ENCODE results near the gene APOBEC2.
"Not testable (repeated sequence)": the region's sequence is repeated elsewhere in the genome, so short reads cannot be mapped to it uniquely, and the experiment has no call there.

APOBEC2 gene

GRCh38 chr6:41053041-41053440 lies at the start of gene APOBEC2:
APOBEC2 (plus strand) TSS chr6:41053202; CDS start chr6:41053348, 146 bp downstream.
- no peak for DNase-seq

DNA sequence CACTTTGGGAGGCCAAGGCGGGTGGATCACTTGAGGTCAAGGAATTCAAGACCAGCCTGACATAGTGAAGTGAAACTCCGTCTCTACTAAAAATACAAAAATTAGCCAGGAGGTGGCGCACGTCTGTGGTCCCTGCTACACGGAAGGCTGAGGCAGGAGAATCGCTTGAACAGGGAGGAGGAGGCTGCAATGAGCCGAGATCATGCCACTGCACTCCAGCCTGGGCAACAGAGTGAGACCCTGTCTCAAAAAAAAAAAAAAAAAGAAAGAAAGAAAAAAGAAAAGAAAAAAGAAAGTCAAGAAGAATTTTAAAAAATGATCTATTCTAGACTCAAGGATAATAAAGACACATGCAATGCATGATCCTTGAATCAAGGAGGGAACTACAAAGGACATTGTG lies 46.8 kb upstream of the APOBEC2 start:
- peak; percentile 62 for DNase-seq

DNA sequence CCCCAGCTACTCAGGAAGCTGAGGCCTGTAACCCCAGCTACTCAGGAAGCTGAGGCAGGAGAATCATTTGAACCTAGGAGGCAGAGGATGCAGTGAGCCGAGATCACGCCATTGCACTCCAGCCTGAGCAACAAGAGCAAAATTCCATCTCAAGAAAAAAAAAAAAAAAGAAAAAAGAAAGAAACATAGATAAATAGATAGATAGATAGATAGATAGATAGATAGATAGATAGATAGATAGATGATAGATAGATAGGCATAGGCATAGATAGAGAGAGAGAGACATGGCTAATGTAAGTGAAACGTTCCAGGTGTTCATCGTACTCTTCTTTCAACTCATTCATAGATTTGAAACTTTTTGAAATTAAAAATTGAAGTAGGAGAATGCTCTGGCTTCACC lies 46.0 kb upstream of the APOBEC2 start:
- DNase-seq = not testable (repeated sequence)

DNA sequence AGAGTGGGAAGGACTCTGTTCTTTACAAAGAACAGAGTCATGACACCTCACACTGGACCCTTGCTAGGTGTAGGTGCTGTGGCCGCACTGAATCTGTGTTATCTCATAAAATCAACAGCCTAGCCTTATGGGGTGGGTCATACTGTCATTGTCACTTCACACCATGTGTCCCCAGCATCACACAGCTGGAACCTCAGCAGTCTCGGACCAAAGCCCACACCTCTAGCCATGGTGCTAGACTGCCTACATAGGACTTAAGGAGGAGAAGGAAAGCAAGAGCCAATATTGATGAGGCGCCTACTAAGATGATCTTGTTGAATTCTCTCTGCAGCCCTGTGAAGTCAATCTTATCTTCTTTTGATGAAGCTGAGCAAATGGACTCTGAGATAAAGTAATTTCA lies 45.0 kb upstream of the APOBEC2 start:
- DNase-seq = no peak

GRCh38 chr6:41009669-41010068 lies 43.3 kb upstream of the APOBEC2 start:
- DNase-seq = no peak

DNA sequence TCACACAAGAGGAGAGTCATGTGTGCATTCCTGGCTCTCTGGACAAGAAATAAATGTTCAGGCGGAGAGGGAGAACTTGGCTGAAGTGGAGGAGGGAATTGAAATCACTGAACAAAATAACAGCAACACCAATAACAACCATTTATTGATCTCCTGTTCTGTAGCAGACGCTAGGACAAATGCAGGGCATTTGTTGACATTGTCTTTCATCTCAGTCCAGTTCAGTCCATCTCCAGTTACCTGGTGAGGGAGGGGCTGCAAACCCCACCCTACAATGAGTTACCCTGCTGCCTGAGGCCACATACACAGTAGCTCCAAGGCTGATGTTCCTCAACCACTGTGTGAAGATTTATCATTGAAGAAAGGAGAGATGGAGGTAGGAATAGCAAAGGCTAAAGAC lies 41.3 kb upstream of the APOBEC2 start:
- no peak for DNase-seq

DNA sequence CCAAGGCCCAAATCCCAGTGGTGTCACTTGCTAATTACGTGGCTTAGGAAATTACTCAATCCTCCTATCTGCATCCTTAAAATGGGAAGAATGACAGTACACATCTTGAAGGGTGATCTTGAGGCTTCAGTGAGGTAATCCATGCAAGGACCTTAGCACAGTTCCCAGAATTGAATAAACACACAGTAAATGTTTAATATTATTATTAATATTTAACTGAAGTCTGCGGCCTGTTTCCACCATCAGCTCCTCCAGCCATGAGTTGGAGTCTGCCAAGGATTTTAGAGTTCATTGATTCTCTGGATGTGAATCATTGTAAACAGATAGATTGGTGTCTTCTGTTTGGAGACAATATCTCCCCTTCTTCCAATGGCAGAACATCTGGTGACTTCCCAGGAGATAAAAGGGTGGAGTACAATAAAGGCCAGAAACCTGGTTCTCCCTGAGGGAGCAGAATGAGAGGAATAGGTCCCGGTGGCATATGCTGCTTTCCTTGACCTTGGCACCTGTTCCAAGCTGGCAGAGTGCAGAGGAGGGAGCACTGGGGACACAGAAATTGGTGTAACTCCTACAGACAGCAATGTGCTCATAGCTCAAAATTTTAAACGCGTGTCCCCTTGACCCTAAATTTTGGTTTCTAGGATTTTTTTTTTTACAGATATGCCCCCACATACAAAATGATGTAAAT lies 39.4 kb upstream of the APOBEC2 start:
- DNase-seq = no peak

DNA sequence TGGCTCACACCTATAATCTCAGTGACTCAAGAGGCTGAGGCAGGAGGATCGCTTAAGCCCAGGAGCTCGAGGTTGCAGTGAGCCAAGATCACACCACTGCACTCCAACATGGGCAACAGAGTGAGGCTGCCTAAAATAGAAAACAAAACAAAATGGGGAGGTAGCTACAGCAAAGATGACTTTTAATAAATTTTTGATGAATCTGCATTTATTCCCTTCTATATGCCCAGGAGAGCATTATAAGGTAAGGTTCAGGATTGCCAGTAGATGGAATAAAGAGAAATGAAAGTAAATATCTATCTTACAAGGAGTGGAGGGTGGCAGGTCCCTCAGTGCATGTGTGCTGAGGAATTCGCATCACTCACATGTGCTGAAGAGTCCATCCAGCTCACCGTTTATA lies 38.2 kb upstream of the APOBEC2 start:
- DNase-seq = no peak

DNA sequence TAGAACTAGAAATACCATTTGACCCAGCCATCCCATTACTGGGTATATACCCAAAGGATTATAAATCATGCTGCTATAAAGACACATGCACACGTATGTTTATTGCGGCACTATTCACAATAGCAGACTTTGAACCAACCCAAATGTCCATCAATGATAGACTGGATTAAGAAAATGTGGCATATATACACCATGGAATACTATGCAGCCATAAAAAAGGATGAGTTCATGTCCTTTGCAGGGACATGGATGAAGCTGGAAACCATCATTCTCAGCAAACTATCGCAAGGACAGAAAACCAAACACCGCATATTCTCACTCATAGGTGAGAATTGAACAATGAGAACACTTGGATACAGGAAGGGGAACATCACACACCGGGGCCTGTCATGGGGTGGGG lies 37.1 kb upstream of the APOBEC2 start:
- DNase-seq = not testable (repeated sequence)

DNA sequence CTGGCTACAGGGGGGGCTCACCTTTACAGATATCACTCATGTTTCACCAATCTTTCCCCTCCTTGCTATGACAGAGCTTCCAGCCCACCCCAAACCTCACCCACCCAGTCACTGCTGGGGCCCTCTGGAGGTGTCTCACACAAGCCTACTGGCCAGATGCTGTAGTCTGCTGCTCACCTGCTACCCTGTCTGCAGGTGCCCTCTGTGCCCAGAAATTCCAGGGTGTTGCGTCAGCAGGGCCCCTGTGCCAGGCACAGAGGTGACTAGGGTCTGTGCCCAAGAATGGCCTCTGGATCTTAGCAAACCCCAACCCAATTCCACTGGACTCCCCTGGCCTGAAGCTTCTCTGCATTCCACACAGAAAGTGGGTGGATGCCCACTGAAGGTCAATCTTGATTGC lies 35.3 kb upstream of the APOBEC2 start:
- DNase-seq = no peak

DNA sequence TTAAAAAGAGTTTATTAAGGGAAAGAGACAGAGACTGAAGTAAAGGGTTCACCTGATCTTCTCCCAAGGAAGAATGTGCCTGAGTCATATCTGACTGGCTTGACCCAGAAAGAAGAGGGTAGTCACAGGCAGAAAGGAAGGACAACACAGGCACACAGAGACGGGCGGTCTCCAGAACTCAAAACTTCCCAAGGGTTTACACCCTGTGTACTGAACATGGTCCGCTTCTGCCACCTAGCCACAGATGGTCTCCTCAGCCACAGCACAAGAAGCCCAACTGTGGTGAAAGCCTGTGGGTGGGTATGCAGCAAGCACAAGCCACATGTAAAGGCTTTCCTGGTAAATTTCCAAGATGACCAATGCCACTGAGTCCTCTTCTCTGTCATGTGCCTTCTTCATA lies 31.2 kb upstream of the APOBEC2 start:
- DNase-seq = no peak

DNA sequence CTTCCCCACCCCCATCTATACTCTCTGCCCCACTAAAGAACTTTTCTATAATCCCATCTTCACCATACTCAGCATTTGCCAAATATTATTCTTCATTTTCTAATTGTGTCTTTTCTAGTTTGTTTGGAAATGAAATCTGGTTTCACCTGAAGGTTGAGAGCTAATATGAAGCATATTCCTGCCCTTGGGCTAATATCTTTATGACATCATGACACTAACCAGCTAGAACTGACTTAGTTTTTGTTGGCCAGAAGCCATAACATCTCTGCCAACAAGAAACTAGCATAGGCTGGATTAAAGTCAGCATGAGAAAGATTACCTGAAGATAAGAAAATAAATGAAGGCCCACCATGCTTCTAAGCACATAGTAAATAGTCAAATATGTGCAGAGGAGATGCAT lies 30.7 kb upstream of the APOBEC2 start:
- no peak for DNase-seq

GRCh38 chr6:41023114-41023513 lies 29.9 kb upstream of the APOBEC2 start:
- DNase-seq = no peak

GRCh38 chr6:41025966-41026530 lies 27.0 kb upstream of the APOBEC2 start:
- DNase-seq = no peak

DNA sequence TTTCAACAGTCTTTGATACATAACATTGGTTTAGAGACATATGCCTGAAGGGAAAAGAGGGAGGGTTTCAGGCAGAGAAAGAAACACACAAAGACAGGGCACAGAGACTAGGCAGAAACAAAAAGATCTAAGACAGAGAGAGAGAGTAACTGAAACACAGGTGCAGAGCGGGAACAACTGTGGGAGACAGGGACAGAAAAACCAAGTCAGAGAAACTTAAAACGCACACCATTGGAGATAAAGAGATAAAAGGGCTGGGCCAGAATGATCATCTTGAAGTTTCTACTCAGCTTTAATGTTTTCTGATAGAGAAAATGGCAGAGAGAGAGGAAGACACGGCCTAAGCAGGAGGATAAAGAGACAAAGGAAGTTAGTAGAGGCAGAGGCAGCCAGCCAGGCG lies 25.8 kb upstream of the APOBEC2 start:
- peak; percentile 68 for DNase-seq

- DNase-seq = peak; percentile 98
Observed at GRCh38 chr6:41027799-41028560, 25.0 kb upstream of the APOBEC2 start.

DNA sequence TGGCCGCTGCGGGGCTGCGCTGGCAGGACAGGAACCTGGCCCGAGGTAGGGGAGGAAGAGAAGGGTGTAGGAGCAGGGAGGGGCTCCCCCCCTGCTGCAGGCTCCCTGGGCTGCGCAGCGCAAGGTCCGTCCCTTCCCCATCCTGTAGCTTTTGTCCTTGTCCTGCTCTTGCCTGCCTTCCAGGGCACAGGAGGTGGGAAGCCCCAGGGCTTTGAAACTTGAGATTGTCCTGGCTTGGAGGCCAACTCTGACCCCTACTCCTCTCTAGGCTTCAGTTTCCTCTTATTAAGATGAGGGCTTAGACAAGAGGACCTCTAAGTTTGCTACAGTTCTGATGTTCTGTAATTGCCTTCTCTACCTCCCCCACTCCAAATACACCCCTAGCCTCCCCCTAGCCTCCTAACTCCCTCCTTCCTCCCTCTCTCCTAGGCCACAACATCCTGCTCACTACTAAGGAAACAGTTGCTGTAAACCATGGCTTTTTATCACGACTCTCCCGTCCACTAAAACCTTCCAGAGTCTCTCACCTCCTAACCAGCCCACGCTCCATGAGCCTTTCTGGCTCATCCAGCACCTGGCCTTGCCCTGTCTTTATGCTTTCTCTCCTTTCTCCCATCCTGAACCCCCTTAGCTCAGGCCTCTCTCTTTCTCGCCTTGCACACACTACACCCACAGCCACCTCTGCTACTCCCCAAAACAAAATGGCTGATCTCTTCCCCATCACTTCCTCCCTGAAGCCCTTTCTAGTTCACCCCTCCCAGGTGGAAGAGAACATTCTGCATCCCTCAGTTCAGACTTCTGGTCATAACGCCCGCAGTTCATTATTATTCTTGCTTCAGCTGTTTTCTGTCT lies 24.2 kb upstream of the APOBEC2 start:
- peak; percentile 76 for DNase-seq

DNA sequence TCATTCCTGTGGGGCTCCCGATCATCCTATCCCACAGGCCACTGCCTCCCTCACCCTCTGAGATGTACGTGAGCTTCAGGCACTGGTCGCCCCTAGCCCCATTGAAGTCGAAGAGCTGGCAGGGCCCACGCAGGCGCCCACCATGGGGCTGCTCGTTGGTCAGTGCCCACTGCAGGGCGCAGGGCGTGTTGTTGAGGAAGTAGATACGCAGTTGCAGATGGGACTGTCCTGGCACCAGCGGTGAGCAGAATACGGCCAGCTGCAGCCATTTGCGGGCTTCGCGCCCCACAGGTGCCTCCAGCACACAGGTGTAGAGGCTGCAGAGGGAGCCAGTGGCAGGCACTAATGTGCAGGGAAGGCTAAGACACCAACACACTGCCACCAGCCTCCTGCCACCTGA lies 20.2 kb upstream of the APOBEC2 start:
- DNase-seq = no peak

DNA sequence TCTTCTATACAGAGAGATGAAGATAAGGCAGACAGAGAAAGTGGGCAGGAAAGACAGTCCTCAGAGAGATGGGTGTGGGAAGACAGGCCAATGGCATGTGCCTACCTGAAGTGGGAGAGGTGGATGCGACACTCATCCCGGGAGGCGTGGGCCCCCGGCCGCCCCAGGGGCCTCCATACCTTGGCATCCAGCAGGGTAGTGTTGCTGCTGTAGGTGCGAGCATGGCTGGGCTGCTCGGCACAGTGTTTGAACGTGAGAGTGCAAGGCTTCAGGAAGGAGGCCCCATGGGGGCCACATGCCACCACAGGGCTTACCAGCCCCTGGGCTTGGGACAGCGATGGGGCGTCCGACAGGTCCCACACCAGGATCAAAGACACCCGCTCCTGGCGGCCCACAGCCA lies 19.2 kb upstream of the APOBEC2 start:
- no peak for DNase-seq

DNA sequence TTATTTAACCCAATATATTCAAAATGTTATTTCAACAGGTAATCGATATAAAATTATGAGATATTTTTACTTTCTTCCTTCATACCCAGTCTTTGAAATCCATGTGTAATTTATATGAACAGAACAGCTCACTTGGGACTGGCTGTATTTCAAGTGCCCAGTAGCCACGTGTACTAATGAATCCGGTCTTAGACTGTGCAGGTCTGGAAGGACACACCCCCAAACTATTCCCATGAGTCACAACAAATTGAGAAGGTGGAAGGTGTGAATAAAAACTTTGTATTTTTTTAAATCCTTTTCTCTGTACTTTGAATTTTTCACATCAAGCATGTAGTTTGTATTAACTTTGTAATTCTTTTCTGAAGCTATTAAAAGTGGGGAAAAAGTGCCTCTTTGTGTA lies 16.8 kb upstream of the APOBEC2 start:
- no peak for DNase-seq

DNA sequence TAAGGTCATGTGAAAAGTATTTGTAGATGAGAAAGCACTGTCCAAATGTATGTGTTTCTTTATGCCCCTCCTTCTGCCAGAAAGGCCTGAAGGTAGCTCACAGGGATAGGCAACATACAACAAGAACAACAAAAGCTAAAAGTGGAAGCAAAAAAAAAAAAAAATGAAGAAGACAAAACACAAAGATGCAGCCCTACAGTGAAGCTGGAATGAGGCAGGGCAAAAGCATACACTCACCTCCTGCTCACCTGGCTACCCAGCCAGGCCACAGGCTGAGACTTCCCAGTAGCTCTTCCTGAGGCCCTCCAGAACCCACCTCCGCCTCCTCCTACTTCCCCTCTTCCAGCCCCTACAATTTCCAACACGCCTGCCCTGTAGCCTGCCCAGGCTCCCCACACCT lies 16.4 kb upstream of the APOBEC2 start:
- no peak for DNase-seq

- no peak for DNase-seq
Observed at GRCh38 chr6:41037107-41037900, 15.7 kb upstream of the APOBEC2 start.

DNA sequence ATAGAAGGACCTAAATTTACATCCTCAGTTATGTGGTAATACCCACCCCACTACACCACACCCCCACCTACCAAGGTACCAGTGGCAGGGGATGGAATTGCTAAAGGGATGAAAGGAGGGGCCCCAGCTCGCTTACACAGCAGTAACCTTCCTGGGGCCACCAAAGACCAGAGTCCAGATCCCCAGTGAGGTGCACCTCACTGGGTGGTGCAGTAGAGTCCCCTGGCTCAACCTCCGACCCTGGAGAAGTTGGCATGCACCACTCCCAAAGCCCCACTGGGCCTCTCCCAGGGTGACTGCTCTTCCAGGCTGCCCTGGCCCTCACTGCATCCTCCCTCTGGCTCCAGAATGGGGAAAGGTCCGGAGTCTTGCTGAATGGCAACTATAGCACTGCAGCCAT lies 14.8 kb upstream of the APOBEC2 start:
- no peak for DNase-seq

All from NCI-H510A treated with DMSO at 0.1 percent for 48 hours (cell line).